Measurements from ENCODE around the gene SCGB1C2.
A peak's percentile ranks its signal among the peaks of the same experiment; 100 is the strongest.

Gene SCGB1C2

GRCh38 chr17:159609-160008 is 22.2 kb downstream of the SCGB1C2 start:
- no peak for DNase-seq (ENCODE audit: low read depth)
- TF ChIP-seq CTCF (IDR thresholded peaks at IDR 0.05; ENCODE audit: insufficient read depth, low read depth, low read length, missing control alignments), result no peak
- no peak overlapping the region for H3K4me3 ChIP-seq (ENCODE audit: low read length)

GRCh38 chr17:160336-160735 is 23.0 kb downstream of the SCGB1C2 start:
- TF ChIP-seq CTCF (IDR thresholded peaks at IDR 0.05; ENCODE audit: insufficient read depth, low read depth, low read length, missing control alignments), result no peak
- no peak for DNase-seq (ENCODE audit: low read depth)
- no peak overlapping the region for H3K4me3 ChIP-seq (ENCODE audit: low read length)

DNA sequence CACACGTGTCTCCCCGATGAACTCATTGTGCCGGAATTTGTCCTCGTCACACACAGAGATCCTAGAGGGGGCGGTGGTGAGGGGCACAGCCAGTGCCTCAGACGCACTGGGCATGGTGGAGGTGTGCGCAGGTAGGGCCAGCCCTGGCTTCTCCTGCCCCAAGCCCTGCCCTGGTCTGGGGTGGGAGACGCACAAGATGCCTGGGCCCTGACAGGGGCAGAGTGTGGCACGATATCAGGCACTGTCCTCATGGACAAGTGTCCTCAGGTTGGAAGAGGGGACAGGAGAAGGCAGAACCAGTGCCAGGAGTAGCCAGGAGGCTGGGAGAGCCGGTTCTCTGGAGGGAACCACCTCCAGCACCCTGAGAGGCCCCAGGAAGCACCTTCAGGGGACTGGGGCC is 24.1 kb downstream of the SCGB1C2 start:
- DNase-seq (ENCODE audit: low read depth), result no peak
- H3K4me3 ChIP-seq (ENCODE audit: low read length), result no peak overlapping the region
- no peak for TF ChIP-seq CTCF (IDR thresholded peaks at IDR 0.05; ENCODE audit: insufficient read depth, low read depth, low read length, missing control alignments)

- no peak for DNase-seq (ENCODE audit: low read depth)
- no peak overlapping the region for H3K4me3 ChIP-seq (ENCODE audit: low read length)
- no peak for TF ChIP-seq CTCF (IDR thresholded peaks at IDR 0.05; ENCODE audit: insufficient read depth, low read depth, low read length, missing control alignments)
Measured at GRCh38 chr17:162689-163088, 25.3 kb downstream of the SCGB1C2 start.

DNA sequence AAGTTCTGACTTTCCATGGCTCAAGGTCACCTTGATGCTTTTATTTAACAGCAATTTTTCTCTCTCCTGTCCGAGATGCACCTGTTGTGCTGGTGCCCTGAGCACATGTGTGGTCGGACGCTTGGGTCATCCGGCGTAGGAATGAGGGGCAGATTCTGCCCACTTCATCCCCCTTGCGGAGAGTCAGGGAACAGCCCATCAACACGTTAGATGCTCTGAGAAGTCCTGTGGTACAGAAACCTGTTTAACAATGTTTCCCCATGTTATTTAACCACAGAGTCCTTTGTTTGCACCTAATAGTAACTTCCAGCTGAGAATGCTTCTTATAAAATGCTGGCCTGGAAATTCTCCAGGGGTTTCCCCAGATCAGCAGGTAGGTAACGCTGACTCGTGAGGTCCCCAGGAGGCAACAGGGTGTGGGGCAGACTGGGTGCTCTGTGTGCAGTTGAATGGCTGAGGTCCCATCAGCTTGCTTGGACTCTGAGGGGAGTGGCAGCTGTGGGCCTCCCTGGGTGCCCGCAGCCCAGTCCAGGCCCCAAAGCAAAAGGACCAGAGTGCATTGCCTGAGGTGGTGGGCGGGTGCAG is 26.2 kb downstream of the SCGB1C2 start:
- H3K4me3 ChIP-seq (ENCODE audit: low read length), result no peak overlapping the region
- peak; percentile 40 for TF ChIP-seq CTCF (IDR thresholded peaks at IDR 0.05; ENCODE audit: insufficient read depth, low read depth, low read length, missing control alignments)
- DNase-seq (ENCODE audit: low read depth), result no peak

DNA sequence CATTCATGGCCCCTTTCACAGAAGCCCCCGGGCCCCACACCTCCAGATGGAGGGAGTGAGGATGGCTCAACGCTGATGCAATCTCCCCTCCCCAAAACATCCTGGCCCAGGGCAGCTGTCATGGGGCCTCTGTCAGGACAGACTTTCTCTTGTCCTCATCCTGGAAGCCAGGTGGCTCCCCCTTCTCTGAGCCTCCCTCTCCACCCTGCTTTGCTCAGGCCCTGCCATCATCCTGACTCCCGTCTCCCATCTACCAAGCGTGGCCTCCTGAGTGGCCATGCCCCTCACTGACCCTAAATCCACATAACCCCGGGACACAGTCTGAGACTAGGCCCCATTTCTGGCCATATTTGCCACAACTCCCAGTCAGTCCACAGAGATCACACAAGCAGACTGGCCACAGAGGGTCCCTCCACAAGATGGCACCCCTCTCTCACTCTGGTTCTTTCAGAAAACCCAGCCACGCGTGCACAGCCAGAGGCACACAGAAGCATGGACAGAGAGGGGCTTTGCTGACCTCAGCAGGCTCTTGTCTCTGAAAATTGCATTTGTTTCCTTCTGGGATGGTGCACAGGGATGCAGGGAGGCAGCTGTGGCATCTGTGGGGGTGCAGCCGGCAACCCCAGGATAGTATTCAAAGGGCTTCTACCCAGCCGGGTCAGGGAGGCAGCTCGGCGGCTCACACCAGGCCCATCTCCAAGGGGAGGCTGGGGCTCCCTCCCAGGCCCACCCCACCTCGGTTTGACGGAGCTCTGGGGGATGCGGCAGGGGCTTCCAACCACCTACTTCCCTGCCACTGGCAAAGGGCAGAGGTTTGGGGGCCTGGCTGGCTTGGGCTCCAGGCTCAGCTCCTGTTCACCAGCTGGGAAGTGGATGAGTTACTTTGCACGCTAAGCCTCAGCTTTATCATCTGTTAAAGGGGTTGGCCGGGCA is 27.2 kb downstream of the SCGB1C2 start:
- TF ChIP-seq CTCF (IDR thresholded peaks at IDR 0.05; ENCODE audit: insufficient read depth, low read depth, low read length, missing control alignments), result peak; percentile 25
- no peak for DNase-seq (ENCODE audit: low read depth)
- H3K4me3 ChIP-seq (ENCODE audit: low read length), result no peak overlapping the region
